IPS DF 6.9 (cell line): ENCODE measurements around the gene CHAMP1.
A peak's percentile ranks its signal among the peaks of the same experiment; 100 is the strongest.

Experiments used
- DNase-seq: peaks from one replicate; pipeline ENCODE4 v3.0.0-alpha.2; 2013; ENCODE audit warnings: low read depth, low spot score
- H3K27ac ChIP-seq: one replicate; pipeline ENCODE4 v1.5.1; 2013; ENCODE audit warnings: low read length, control low read depth
- H3K27me3 ChIP-seq: 2 replicates; pipeline ENCODE4 v1.6.1; 2013; ENCODE audit warnings: mild to moderate bottlenecking, low read length; ENCODE audit not compliant: control insufficient read depth, insufficient read depth
- H3K36me3 ChIP-seq: 2 replicates; pipeline ENCODE4 v1.6.1; 2013; ENCODE audit warnings: low read length; ENCODE audit not compliant: control insufficient read depth, insufficient read depth
- H3K4me1 ChIP-seq: 2 replicates; pipeline ENCODE4 v1.6.1; 2013; ENCODE audit warnings: low read length; ENCODE audit not compliant: control insufficient read depth, insufficient read depth
- H3K4me3 ChIP-seq: 2 replicates; pipeline ENCODE4 v1.5.1; 2013; ENCODE audit warnings: mild to moderate bottlenecking, low read length
- H3K9me3 ChIP-seq: 2 replicates; pipeline ENCODE4 v1.6.1; 2013; ENCODE audit warnings: low read length, inconsistent platforms; ENCODE audit not compliant: control insufficient read depth, insufficient read depth
- WGBS: extraction: QIAGEN DNeasy Blood & Tissue Kit; methylation state at CpG from one replicate; pipeline ENCODE4 v1.1.7; 2013; ENCODE audit warnings: mixed read lengths, missing lambda C conversion rate; ENCODE audit not compliant: insufficient read length, insufficient coverage; 5-methylcytosine and 5-hydroxymethylcytosine counted together

The CHAMP1 gene

GRCh38 chr13:114314074-114314912 lies at the start of gene CHAMP1:
CHAMP1 (plus strand) TSS chr13:114314503; CDS start chr13:114323843, 9,340 bp downstream.
- no peak within 1 kb of the TSS for H3K27ac ChIP-seq
- peak; percentile 80 for DNase-seq
- no peaks in the 10 kb centered on the region for H3K4me1 ChIP-seq
- peak within 1 kb of the TSS; percentile 84 for H3K4me3 ChIP-seq
- no peaks in the 10 kb centered on the region for H3K27me3 ChIP-seq
- no peaks in the 10 kb centered on the region for H3K9me3 ChIP-seq
- no CpG with 5 or more reads among the region's 107 CpGs for WGBS
- H3K36me3 ChIP-seq = no peaks in the 10 kb centered on the region

- DNase-seq = no peak
- H3K4me1 ChIP-seq = no peaks in the 10 kb centered on the region
- peaks cover 23% of the 10 kb centered on the region for H3K36me3 ChIP-seq
- no peak overlapping the region for H3K27ac ChIP-seq
- no peaks in the 10 kb centered on the region for H3K27me3 ChIP-seq
- no peaks in the 10 kb centered on the region for H3K9me3 ChIP-seq
- no CpG with 5 or more reads among the region's 8 CpGs for WGBS
- H3K4me3 ChIP-seq = no peak overlapping the region
Observed at GRCh38 chr13:114264886-114265611, 49.3 kb upstream of the CHAMP1 start.

- H3K36me3 ChIP-seq = peaks cover 17% of the 10 kb centered on the region; the same call in 1 of the 2 replicates
- WGBS = no CpG with 5 or more reads among the region's 5 CpGs
- H3K27ac ChIP-seq = no peak overlapping the region
- H3K4me1 ChIP-seq = no peaks in the 10 kb centered on the region
- H3K4me3 ChIP-seq = no peak overlapping the region
- DNase-seq = no peak
- H3K27me3 ChIP-seq = no peaks in the 10 kb centered on the region
- H3K9me3 ChIP-seq = no peaks in the 10 kb centered on the region
Observed at GRCh38 chr13:114266241-114266640, 48.1 kb upstream of the CHAMP1 start.

GRCh38 chr13:114268344-114269280 lies 45.7 kb upstream of the CHAMP1 start:
- Histone ChIP-seq H3K36me3 (peaks cover 16% of the 10 kb centered on the region; the same call in 1 of the 2 replicates), H3K27me3 (no peaks in the 10 kb centered on the region), H3K27ac (no peak overlapping the region), H3K9me3 (no peaks in the 10 kb centered on the region), H3K4me3 (no peak overlapping the region), H3K4me1 (no peaks in the 10 kb centered on the region)
- no CpG with 5 or more reads among the region's 6 CpGs for WGBS
- DNase-seq = no peak

GRCh38 chr13:114269281-114269770 lies 45.0 kb upstream of the CHAMP1 start:
- no peak for DNase-seq
- no CpG with 5 or more reads among the region's 4 CpGs for WGBS
- no peak overlapping the region for H3K4me3 ChIP-seq
- peaks cover 15% of the 10 kb centered on the region; the same call in 1 of the 2 replicates for H3K36me3 ChIP-seq
- no peaks in the 10 kb centered on the region for H3K4me1 ChIP-seq
- H3K27ac ChIP-seq = no peak overlapping the region
- H3K27me3 ChIP-seq = no peaks in the 10 kb centered on the region
- no peaks in the 10 kb centered on the region for H3K9me3 ChIP-seq

GRCh38 chr13:114272977-114273376 lies 41.3 kb upstream of the CHAMP1 start:
- no CpG with 5 or more reads among the region's 2 CpGs for WGBS
- Histone ChIP-seq H3K27ac (no peak overlapping the region), H3K4me1 (no peaks in the 10 kb centered on the region), H3K9me3 (no peaks in the 10 kb centered on the region), H3K36me3 (peaks cover 9% of the 10 kb centered on the region; the same call in 1 of the 2 replicates), H3K4me3 (no peak overlapping the region), H3K27me3 (no peaks in the 10 kb centered on the region)
- no peak for DNase-seq

GRCh38 chr13:114275304-114275703 lies 39.0 kb upstream of the CHAMP1 start:
- no peak overlapping the region for H3K4me3 ChIP-seq
- H3K36me3 ChIP-seq = peaks cover 9% of the 10 kb centered on the region; the same call in 1 of the 2 replicates
- DNase-seq = no peak
- WGBS = no CpG with 5 or more reads among the region's 7 CpGs
- H3K27ac ChIP-seq = no peak overlapping the region
- H3K27me3 ChIP-seq = no peaks in the 10 kb centered on the region
- no peaks in the 10 kb centered on the region for H3K4me1 ChIP-seq
- no peaks in the 10 kb centered on the region for H3K9me3 ChIP-seq

GRCh38 chr13:114279146-114279545 lies 35.2 kb upstream of the CHAMP1 start:
- WGBS = no CpG with 5 or more reads among the region's 4 CpGs
- Histone ChIP-seq H3K27ac (no peak overlapping the region), H3K36me3 (no peaks in the 10 kb centered on the region), H3K4me1 (no peaks in the 10 kb centered on the region), H3K27me3 (no peaks in the 10 kb centered on the region), H3K4me3 (no peak overlapping the region), H3K9me3 (no peaks in the 10 kb centered on the region)
- no peak for DNase-seq

GRCh38 chr13:114279758-114280355 lies 34.4 kb upstream of the CHAMP1 start:
- DNase-seq = no peak
- Histone ChIP-seq H3K27me3 (no peaks in the 10 kb centered on the region), H3K4me1 (no peaks in the 10 kb centered on the region), H3K27ac (no peak overlapping the region), H3K36me3 (no peaks in the 10 kb centered on the region), H3K4me3 (no peak overlapping the region), H3K9me3 (no peaks in the 10 kb centered on the region)
- WGBS = no CpG with 5 or more reads among the region's 2 CpGs
